ENCODE results near the gene MS4A8.

GRCh38 chr11:60719391-60719790 lies 20.0 kb downstream of the MS4A8 start:
- TF ChIP-seq CTCF (IDR thresholded peaks at IDR 0.05; ENCODE audit: insufficient read depth, low read length) (no peak), REST (IDR thresholded peaks at IDR 0.05; ENCODE audit: insufficient replicate concordance, low read depth) (no peak), POLR2AphosphoS5 (IDR thresholded peaks at IDR 0.05; ENCODE audit: low read depth) (no peak)

Data from HL-60 (cell line).